NCI-H2107 treated with DMSO at 0.1 percent for 48 hours (cell line): ENCODE results near the gene AP2A2.

Experiments used
- DNase-seq: peaks from one replicate; lab custom pipeline; 2025; ENCODE audit not compliant: unreplicated experiment; lab: John Stamatoyannopoulos, UW

Gene AP2A2

GRCh38 chr11:898540-899190 is 27.0 kb upstream of the AP2A2 start:
- no peak for DNase-seq

- no peak for DNase-seq
Measured at GRCh38 chr11:899724-900123, 25.9 kb upstream of the AP2A2 start.

- DNase-seq, result no peak
Measured at GRCh38 chr11:900545-900944, 25.1 kb upstream of the AP2A2 start.

DNA sequence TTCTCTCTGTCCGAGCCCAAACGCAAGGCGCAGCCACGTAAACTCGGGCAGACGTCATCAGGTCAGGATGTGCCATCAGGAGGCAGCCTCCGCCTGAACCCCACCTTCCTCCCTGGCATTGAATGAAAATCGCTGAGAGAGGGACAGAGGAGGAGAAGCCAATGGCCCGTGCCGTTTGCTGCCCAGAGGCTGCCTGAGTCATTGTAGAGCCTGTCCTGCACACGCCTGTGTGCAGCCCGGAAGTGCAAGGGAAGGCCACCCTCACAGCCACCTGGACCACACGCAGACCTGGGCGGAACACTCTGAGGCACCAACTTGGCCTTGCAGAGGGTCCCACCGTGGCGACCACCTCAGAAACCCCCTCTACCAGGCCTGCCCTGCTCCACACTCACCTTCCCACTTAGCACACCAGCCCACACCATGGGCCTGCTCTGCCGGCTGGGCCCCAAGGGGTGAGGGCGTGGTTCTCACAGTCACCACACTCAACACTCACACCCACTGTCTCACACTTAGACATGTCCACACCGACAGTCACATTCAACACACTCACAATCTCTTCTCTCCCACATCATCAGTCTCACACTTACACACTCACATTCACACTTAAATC is 24.1 kb upstream of the AP2A2 start:
- DNase-seq, result no peak

- no peak for DNase-seq
Measured at GRCh38 chr11:904380-904779, 21.3 kb upstream of the AP2A2 start.

GRCh38 chr11:905952-906351 is 19.7 kb upstream of the AP2A2 start:
- DNase-seq, result no peak

DNA sequence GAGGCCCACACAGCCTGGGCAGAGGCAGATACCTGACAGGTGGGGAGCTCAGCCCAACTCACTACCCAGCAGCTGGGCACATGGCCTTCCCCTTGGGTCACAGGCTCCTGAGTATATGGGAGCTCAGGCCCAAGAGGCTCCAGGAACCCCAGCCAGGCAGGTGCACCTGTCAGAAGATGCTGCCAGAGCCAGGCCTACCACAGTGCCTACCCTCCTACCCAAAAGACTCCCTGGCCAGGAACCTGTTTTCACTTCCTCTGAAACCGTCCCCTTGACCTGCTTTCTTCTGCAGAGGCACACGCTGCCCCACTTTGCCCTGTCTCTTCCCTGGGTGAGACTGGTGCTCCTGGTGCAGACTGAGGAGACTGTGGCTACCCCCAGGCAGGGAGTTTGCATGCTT is 18.0 kb upstream of the AP2A2 start:
- DNase-seq, result no peak

DNA sequence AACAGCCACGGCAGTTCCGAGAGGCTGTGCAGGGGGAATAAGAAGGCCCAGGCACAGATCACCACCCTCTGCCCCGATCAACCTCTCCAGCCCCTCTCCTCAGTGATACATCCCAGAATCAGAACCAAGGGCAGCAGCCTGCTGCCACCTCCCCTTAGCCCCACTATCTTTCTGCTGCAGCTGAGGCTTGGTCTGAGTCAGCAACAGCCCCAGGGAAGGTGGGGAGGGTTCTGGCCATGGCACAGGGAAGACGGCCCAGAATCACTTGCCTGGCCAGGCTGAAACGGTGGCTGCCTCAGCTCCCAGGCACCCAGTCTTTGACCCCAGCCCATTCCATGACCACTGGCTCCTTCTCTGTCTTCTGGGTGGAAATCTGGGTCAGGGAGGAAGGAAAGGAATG is 17.4 kb upstream of the AP2A2 start:
- no peak for DNase-seq

- no peak for DNase-seq
Measured at GRCh38 chr11:909406-909805, 16.3 kb upstream of the AP2A2 start.

GRCh38 chr11:910044-910588 is 15.6 kb upstream of the AP2A2 start:
- DNase-seq, result no peak

GRCh38 chr11:910589-911030 is 15.1 kb upstream of the AP2A2 start, which contains the start of gene CHID1:
TSS of gene CHID1 (minus strand) at chr11:910810. CDS start at chr11:904816, 5,994 bp downstream.
- peak; percentile 15 for DNase-seq

DNA sequence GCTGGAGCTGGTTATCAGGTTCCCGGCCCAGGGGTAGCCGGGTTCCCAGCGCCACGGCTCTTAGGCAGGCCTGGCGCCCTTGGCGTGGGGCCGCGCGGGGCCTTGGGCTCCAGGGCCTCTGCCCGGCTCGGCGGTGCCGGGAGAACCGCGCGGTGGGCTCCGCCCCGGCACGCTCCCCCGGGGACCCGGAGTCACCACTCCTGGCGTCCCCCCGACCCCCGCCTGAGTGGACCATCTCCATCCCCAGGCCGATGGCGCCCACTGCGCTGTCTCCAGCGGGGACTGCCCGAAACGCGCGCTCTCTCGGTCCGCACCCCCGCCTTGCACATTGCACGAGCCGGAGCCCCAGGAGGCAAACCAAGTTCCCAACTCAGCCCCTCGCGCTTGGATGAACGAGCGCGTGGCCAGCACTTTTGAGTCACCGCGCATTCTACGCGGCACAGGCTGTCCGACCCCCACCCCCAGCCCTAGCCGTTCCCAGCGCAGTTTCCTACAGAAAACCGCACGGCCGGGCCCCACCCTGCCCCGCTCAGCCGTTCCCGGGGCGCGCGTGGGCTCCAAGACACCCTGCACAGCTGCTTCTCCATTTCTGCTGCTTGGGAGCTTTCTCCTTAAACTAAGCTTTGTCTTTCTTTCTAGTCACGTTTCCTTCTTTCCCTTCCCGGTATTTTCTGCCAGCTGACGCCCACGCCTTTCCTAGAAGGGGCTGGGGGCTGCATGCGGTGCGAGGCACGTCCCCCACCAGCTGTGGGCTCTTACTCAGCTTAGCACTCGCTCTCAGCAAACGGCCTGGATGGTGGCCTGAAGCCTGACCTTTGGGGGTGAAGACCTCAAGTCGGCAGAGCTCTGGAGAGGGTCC is 14.4 kb upstream of the AP2A2 start:
- no peak for DNase-seq

DNA sequence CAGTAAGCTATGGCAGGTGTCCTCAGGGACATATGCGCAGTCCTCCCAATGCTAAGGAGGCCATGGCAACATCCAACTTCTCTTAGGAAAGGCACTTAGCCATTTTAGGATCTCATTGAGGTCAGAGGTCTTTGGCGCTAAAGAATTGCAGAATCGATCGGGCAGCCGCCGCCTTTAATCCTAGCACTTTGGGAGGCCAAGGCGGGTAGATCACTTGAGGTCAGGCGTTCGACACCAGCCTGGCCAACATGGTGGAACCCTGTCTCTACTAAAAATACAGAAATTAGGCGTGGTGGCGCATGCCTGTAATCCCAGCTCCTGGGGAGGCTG is 13.8 kb upstream of the AP2A2 start:
- no peak for DNase-seq

DNA sequence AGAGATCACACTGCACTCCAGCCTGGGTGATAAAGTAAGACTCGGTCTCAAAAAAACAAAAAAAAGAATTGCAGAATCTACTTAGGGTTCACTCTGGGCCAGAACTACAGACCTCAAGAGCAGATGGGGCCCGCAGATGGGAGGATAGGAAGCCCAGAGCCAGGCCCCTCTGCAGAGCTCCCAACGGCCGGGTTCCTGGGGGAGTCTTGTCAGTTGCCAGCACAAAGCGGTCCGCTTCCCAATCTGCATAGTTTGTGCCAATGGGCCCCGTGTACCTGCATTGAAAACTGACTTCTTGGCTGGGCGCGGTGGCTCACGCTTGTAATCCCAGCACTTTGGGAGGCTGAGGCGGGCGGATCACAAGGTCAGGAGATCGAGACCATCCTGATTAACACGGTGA is 13.4 kb upstream of the AP2A2 start:
- DNase-seq, result no peak

GRCh38 chr11:913043-913442 is 12.6 kb upstream of the AP2A2 start:
- DNase-seq, result no peak

GRCh38 chr11:914204-914603 is 11.5 kb upstream of the AP2A2 start:
- DNase-seq, result no peak

- no peak for DNase-seq
Measured at GRCh38 chr11:914747-915501, 10.7 kb upstream of the AP2A2 start.

DNA sequence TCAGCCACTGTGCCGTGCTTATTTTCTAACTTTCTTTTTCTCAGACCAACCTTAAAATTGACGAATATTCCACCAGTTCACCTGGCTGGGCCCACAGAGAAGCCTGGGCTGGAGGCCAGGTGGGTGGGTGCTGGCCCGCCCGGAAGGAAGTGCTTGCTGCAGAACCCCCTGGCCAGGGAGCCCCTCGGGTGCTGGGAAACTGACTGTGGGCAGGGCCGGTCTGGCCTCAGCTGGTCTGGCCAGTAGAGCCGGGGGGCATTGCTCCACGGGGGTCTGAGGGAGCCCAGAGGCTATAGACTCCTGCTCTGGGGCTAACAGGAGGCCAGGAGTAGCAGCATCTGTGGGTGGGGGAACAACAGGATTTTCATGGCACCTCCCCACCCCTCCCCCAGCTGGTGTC is 8.2 kb upstream of the AP2A2 start:
- DNase-seq, result no peak

- DNase-seq, result peak; percentile 16
Measured at GRCh38 chr11:921921-922678, 3.6 kb upstream of the AP2A2 start.

DNA sequence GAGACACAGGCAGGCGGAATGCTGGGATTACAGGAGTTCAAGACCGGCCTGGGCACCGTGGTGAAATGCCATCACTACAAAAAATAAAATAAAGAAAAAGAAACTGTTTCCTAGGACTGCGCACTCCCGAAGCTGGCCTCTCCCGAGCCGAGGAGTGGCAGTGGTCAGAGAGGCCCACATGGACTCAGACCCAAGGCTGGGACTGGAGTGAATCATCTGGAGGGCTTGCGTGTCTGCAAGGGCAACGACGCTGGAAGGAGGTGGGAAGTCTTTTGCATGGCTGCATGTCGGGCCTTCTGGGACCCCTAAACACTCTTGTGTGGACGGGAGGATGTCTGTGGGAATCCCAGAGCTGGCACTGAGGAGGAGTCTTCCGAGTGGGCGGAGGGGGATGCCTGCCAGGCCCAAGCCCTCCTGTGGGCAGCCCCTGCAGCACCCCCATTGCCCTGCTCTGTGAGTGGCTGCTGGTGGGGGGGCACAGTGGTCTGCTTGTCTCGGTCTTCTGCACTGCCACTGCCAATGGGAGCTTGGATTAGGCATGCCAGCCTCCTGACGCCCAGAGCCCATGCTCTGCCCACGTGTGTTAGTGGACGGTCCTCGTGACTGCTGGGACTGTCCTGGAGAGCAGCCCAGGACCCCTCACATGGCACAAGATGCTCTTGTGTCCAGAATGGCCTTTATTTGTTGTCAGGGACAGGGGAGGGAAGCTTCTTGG is 1.8 kb upstream of the AP2A2 start:
- no peak for DNase-seq
